NCI-H526 treated with DMSO at 0.1 percent for 48 hours (cell line): Measurements from ENCODE around the gene HLCS.
A peak's percentile ranks its signal among the peaks of the same experiment; 100 is the strongest.
"Not testable (repeated sequence)": the region's sequence is repeated elsewhere in the genome, so short reads cannot be mapped to it uniquely, and the experiment has no call there.

ENCODE experiments used
- DNase-seq: peaks from one replicate; lab custom pipeline; 2025; lab: John Stamatoyannopoulos, UW

HLCS gene

GRCh38 chr21:36966066-36966820 is at the start of gene HLCS:
HLCS (minus strand) TSS chr21:36966669; CDS start chr21:36966638, 31 bp downstream.
- DNase-seq: peak; percentile 59

DNA sequence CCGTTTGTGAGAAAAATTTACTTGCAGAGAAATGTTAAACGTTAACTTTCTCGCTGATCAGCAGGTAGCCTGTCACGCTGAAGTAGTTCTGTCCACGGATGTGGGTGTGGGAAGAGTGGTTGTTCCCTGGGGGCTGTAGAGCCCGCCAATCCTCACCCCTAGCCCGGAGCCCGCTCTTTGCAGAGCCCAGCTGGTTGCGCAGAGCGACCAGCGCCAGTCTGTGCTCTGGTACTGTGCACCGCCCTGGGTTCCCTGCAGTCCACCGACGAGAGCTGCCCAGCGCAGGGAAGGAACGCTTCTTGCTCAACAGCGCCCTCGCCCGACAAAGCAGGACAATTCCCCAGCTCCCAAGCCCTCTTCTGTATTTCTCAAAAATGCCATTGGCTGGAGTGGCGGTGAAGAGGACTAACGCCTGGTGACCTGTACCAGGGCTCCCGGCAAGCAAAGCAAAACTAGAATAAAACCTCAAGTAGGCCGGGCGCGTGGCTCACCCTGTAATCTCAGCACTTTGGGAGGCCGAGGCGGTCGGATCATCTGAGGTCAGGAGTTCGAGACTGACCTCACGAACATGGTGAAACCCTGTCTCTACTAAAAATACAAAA is 43.4 kb upstream of the HLCS start:
- DNase-seq: peak; percentile 85

DNA sequence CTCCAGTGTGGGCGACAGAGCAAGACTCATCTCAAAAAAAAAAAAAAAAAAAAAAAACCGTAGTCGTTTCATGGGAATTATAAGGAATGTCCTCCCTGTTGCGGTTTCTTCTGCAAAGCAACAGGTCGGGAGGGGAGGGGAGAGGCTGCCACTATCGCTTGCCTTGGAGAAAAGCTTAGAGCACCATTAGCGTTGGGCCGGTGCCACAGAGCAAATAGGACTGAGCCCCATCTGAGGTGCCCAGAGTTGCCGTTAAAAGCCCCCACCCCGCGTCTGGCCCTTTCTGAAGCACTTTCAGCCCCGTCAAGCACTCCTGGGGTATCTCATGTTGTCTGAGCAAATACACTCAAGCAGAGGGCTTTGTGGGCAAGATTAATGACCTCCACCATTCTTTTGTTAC is 42.3 kb upstream of the HLCS start:
- no peak for DNase-seq

DNA sequence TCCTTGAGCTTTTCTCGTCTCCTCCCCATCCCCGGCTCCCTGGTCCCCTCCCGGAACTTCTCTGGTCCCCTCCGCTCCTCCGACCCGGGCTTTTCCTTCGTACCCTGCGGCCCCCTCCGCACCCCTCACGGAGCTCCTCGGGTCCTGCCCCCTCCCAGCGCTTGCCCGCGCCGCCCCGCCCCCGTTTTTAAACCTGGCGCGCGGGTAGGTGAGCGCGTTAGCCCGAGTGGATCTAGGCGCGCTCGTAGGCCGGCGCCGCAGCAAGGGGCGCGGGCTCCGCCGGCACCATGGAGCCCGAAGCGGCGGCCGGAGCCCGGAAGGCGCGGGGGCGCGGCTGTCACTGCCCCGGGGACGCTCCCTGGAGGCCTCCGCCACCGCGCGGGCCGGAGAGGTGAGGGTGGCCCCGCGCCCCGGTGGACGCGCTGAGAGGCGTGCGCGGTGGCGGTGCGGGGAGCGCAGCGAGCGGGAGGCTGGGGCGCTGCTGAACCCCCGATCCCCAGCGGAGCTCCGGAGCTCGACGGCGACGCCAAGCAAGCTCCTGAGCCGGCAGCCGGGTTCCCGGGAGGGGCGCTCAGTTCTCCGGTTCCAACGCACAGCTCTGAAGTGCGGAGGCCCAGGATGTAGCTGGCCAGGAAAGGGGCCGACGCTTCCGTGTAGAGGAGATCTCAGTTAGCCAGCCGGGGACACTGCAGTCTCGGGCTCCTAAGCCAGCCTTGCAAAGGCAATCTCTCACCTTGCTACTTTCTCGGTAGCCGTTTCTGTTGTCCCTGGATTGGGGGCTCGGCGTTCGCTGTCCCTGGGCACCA is 40.2 kb upstream of the HLCS start, which contains the start of gene RIPPLY3:
Gene RIPPLY3, plus strand, starts transcription at position 217 of the 806 bp plus-strand sequence. Its CDS starts 71 bp downstream, at position 288.
- DNase-seq: peak; percentile 29

DNA sequence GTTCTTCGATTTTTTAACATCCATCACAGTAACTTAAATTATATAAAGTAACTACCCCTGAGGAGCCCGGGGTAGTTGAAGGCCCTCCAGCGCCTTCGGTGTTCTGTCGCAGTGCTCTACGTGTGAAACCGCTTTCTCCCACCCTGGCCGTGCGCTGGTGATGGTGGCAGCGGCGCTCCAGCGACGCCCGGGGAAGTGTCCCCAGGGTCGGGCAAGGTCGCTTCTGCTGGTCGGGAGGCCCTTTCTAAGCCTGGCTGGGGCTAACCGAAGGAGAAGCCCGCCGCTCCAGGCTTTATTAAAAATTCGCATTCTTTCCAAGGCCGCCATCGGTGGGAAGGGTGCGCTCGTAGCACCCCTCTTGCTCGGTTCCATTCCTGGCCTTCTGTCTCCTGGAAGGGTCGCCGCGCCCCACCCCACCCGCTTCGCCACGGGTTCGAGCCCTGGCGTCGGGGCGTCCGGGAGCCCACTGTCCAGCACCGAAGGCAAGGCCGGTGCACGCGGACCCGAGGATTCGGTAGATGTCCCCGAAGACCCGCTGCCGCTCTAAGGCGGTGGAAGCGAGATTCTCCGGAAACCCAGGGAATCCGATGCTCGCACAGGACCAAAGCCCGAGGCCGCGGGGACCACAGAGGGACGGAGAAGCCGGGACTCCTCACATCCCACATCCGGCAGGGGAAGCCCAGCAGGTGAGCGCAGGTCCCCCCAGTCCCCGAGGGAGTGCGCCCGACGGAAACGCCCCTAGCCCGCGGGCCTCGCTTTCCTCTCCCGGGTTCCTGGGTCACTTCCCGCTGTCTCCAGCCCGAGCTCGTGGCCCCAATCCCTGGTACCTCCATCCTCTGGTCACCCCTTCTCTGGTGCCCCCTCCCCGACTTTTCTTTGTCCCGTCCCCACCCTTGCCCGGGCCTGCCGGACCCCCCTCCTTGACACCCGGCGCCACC is 39.3 kb upstream of the HLCS start:
- no peak for DNase-seq

- not testable (repeated sequence) for DNase-seq
Measured at GRCh38 chr21:37003917-37004316, 37.4 kb upstream of the HLCS start.

- not testable (repeated sequence) for DNase-seq
Measured at GRCh38 chr21:37002851-37003250, 36.4 kb upstream of the HLCS start.

GRCh38 chr21:37001441-37001840 is 35.0 kb upstream of the HLCS start:
- no peak for DNase-seq

DNA sequence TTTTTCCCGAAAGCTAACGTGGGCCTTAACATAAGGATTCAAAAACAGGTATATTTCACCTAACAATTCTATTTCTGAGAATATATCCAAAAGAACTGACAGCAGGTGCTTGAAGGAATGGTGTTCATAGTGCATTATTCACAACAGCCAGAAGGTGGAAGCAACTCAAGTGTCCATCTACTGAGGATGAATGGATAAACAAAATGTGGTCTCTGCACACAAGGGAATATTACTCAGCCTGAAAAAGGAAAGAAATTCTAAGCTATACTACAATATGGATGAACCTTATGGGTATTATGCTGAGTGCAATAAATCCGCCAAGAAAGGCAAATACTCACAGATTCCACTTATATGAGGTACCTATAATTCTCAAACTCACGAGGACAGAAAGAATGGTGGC is 33.9 kb upstream of the HLCS start:
- DNase-seq: no peak

GRCh38 chr21:36999131-36999898 is 32.8 kb upstream of the HLCS start:
- no peak for DNase-seq

- not testable (repeated sequence) for DNase-seq
Measured at GRCh38 chr21:36995285-36995684, 28.8 kb upstream of the HLCS start.

DNA sequence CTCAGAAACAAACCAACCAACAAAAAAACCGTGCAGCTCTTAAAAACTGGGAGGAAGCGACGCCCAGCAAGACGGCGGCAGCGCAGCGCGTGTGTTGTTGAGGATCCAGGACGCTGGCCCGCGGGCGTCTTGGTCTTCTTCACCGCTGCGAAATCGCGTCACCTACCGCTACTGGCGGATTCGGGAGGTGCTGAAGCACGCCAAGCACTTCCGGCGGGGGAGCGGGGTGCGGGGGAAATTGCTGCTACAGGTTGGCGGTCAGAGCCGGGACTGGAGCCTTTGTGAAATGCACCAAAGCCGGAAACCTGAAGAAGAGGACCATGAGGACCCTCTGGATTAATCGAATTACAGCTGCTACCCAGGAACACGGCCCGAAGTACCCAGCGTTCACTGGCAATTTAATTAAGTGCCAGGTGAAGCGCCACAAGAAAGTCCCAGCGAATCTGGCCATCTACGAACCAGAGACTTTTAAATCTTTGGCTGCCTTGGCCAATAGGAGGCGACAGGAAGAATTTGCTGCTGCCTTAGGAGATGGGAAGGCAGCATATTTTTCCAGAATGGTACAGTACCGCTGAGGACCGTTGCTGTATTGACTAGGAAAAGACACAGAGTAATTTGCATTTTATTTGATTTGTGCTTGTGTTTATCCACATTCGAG is 28.2 kb upstream of the HLCS start:
- no peak for DNase-seq

DNA sequence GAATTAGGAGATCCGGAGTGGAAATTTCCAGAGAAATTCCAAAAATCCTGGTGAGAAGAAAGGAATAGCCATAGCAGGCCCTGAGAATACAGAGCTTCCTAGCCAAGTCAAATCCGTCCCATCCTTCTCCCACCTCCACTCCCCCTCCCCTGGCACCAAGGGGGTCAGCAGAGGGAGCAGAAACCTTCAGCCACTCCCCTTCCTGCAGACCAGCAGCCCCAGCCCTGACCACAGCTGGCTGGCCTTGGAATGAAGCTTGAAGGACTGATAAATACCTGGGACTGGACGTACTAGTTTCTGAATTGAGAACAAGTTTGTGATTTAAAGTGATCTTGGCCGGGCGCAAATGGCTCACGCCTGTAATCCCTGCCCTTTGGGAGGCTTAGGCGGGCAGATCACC is 26.2 kb upstream of the HLCS start:
- DNase-seq: no peak

- DNase-seq: no peak
Measured at GRCh38 chr21:36990508-36991205, 24.2 kb upstream of the HLCS start.

GRCh38 chr21:36989699-36990507 is 23.4 kb upstream of the HLCS start:
- peak; percentile 78 for DNase-seq

GRCh38 chr21:36989199-36989698 is 22.8 kb upstream of the HLCS start:
- not testable (repeated sequence) for DNase-seq

DNA sequence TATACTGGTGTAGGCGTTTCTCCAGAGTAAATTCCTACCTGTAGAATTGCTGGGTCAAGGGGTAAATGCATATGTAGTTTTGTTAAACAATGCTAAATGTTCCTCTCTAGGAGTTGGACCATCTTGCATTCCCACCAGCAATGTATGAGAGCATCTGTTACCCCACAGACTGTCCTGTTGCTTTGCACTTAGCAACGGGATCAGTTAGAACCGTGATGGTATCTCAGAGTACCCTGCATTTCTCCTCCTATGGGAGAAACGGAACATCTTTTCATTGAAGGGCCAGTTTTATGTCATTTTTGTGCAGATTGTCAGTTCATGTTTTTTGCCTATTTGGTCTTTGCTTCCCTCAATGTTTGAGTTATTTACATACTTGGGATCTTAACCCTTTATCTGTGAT is 22.1 kb upstream of the HLCS start:
- DNase-seq: no peak

GRCh38 chr21:36987845-36988244 is 21.4 kb upstream of the HLCS start:
- DNase-seq: no peak
